Left renal pelvis (tissue), 4 donors: ENCODE results near the gene LARP7. TPM values are rescaled to one million over a fixed set of nuclear protein-coding genes. Genes with fewer than 3 reads are reported as not detected.
"Not testable (repeated sequence)": the region's sequence is repeated elsewhere in the genome, so short reads cannot be mapped to it uniquely, and the experiment has no call there.

ENCODE experiments used
- DNase-seq, 4 donors: peaks; one replicate each; pipeline ENCODE4 v3.0.0-alpha.2; 2013; ENCODE audit warnings: low read depth in 4 of 4, low spot score in 3 of 4
- polyA plus RNA-seq, 4 donors: library from polyadenylated mRNA; unstranded; fragments of 120-200 nt; gene quantifications; one replicate each; pipeline ENCODE4 v1.2.1, GENCODE V29; 2013; ENCODE audit not compliant: insufficient read length in 4 of 4

Gene LARP7
- 100 to 1,000 TPM in 3 of 4 donors, 10 to 100 TPM in 1; 67.4 to 117 (median 108) TPM for polyA plus RNA-seq

DNA sequence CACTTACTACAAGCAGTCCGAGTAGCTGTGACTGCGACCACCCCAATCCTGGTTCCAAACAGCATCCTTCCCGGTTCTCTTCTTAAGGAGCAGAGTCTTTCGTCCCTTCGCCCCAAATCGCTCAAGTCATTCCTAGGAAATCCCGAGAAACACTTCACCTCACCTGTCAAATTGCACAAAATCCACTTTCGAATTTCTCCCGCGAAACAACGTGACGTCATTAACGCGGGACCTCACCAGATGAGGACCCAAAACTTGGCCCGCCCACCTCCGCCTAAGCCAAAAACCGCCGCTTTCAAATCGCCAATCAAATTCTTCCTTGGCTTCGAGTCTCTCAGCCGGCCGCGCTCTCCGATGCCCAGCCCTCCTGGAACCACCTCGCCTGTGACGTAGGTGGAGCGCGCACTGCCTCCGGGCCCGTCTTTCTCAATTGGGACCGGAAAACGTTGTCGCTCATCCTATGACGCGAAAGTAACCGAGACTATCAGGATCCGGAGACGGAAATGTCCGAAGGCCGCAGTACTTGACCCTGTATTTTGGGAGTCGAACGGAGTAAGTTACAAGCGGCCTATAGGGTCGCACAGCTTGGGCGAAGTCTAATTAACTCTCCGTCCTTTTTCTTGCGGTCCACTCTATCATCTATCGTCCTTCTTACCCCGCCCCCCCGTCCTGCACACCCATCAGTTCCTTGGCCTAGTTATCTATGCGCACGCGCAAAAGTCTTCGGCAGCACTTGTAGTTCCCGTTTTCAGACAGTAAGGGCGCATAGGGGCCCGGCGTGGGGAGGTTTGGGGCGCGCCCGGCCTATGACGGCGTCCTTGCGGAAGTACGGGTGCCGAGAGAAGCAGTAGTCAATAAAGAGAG is at the start of gene LARP7, which contains the start of gene ZGRF1:
TSS of gene LARP7 (plus strand) at position 456 of the 864 bp plus-strand sequence. CDS start 7,527 bp downstream, outside the sequence.
TSS of gene ZGRF1 (minus strand) at position 222 of the 864 bp plus-strand sequence. CDS start 3,733 bp downstream, outside the sequence.
- peak; percentile 98 to 99 (median 99) for DNase-seq

GRCh38 chr4:112589206-112589605 is 47.7 kb upstream of the LARP7 start:
- DNase-seq = no peak

GRCh38 chr4:112591593-112591992 is 45.4 kb upstream of the LARP7 start:
- no peak for DNase-seq

DNA sequence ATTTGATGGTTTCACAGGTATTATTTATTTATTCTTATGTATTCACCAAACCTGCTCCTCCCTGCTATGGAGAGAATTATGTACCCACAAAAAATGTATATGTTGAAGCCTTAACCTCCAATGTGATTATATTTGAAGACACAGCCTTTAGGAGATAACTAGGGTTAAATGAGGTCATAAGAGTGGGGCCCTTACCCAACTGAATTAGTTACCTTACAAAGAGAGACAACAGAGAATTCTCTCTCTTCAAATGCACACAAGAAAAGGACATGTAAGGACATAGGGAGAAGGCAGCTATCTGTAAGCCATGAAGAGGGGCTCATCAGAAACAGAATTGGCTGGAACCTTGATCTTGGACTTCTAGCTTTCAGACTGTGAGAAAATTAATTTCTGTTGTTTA is 44.2 kb upstream of the LARP7 start:
- no peak for DNase-seq

GRCh38 chr4:112593438-112594133 is 43.4 kb upstream of the LARP7 start:
- no peak for DNase-seq

GRCh38 chr4:112594993-112595392 is 42.0 kb upstream of the LARP7 start:
- DNase-seq = no peak

DNA sequence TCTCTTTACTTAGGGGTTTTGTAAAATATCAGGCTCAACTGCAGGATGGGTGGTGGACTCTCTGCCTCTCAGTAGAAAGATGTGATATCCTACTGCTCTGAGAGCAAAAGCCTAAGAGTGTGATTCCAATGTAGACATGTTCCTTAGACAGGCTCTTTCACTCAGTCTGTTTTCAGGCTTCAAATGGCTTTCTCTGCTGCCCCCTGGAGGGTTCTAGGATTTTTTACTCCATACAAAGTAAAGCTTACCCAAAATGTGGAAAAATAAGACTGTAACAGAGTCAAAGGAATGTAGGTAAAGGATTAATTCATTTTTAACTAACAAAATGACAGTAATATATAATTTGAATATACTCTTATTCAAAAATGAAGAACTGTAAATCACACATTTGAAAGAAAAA is 32.4 kb upstream of the LARP7 start:
- peak; percentile 14 to 33 (median 26) for DNase-seq

DNA sequence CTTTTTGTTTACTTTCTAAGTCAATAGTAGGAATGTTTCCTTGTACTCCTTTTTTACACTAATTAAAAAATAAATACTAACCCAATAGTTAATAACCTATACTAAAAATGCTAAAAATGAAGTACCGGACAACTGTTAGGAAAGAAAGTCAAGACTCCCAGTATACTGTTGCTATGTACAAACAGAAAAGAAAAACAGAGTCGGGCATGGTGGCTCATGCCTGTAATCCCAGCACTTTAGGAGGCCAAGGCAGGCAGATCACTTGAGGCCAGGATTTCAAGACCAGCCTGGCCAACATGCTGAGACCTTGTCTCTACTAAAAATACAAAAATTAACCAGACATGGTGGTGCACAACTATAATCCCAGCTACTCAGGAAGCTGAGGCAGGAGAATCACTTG is 24.1 kb upstream of the LARP7 start:
- not testable (repeated sequence) for DNase-seq

- DNase-seq = no peak
These were observed 20.0 kb upstream of the LARP7 start for GRCh38 chr4:112616984-112617383.

GRCh38 chr4:112626228-112626627 is 10.7 kb upstream of the LARP7 start:
- DNase-seq = no peak

- peak in 1 of 4 donors; percentile 11 for DNase-seq
These were observed 3.3 kb upstream of the LARP7 start for GRCh38 chr4:112633477-112634235.

DNA sequence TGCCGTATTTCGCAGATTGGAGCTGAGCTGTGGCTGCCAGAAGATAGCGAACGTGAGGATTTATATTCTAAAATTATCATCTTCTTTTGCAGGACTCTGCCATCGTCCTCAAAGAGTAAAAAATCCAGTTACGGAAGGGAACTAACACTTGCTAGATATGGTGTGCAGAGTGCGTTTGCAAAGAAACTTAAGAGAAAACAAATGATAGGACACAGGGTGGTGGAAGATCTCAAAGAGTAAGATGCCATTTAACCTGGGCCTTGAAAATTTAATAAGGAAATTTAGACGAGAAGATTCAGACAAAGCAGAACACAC is 566 bp downstream of the LARP7 start:
- no peak for DNase-seq

GRCh38 chr4:112642526-112642925 is 5.6 kb downstream of the LARP7 start:
- no peak for DNase-seq

- DNase-seq = not testable (repeated sequence)
These were observed 7.9 kb downstream of the LARP7 start for GRCh38 chr4:112644595-112645535.

DNA sequence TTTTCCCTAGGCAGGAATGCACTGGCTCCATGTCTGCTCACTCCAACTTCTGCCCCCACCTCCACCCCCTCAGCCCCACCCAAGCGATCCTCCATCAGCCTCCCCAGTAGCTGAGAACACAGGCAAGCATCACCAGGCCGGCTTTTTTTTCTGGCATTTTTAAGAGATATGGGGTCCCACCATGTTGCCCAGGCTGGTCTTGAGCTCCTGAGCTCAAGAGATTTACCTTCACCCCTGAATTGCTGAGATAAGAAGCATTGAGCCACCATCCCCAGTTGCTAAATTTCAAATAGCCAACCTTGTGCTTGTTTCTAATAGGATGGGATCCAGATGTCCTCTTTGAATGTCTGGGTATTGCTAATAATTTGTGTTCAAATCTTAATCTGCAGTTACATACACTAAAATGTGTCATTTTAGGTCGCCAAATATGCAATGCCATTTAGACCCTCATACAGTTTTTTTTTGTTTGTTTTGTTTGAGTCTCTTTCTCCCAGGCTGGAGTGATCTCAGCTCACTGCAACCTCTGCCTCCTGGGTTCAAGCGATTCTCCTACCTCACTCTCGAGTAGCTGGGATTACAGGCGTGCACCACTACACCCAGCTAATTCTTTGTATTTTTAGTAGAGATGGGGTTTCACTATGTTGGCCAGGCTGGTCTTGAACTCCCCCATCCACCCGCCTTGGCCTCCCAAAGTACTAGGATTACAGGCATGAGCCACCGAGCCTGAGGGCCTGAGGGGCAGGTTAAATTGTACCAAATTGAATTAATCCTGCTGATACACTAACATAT is 8.8 kb downstream of the LARP7 start:
- no peak for DNase-seq

DNA sequence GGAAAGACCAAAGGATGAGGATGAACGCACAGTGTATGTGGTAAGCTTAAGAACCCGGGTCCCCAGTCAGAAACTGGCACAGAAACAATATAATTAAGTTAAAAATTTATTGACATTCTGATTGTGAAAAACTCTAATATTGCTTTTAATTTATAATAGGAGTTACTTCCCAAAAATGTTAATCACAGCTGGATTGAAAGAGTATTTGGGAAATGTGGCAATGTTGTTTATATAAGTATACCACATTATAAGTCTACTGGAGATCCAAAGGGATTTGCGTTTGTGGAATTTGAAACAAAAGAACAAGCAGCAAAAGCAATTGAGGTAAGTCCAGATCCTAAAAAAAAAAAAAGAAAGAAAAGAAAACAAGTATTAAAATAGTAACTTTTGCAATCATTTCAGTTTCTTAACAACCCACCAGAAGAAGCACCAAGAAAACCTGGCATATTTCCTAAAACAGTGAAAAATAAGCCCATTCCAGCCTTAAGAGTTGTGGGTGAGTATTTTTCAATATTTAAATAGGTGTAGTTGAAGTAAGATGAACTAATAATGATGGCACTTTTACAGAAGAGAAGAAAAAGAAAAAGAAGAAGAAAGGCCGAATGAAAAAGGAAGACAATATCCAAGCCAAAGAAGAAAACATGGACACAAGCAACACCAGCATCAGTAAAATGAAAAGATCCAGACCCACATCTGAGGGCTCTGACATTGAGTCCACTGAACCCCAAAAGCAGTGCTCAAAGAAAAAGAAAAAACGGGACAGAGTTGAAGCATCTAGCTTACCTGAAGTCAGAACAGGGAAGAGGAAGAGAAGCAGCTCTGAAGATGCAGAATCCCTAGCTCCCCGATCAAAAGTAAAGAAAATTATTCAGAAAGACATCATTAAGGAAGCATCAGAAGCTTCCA is 9.9 kb downstream of the LARP7 start:
- DNase-seq = no peak

DNA sequence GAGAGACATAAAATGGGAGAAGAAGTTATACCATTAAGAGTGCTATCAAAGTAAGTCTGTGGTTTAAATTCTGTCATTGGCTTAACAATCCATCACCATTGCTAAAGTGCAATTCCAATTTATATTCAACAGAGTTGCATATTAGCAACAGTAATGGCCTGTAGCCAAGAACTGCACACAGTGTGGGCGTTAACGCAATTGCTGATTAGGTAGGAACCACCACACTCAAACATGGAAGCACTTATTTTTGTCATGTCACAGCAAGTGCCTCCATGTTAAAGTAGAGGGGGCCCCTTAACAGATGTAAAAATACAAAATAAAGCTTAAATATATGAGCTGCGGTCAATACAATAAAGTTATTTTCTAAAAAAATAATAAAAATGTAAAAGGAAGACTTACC is 10.8 kb downstream of the LARP7 start:
- no peak for DNase-seq
